HAP-1 (cell line): ENCODE data around the gene KANSL1.
"Not testable (repeated sequence)": the region's sequence is repeated elsewhere in the genome, so short reads cannot be mapped to it uniquely, and the experiment has no call there.

ENCODE experiments used
- DNase-seq, 2 experiments: peaks; one replicate each; pipeline ENCODE4 v3.0.0-alpha.2; 2016 to 2020; ENCODE audit warnings: low spot score in 2 of 2
- H3K27me3 ChIP-seq: fragments of 250-450 bp; sonication (Bioruptor Pico); 2 replicates; pipeline ENCODE4 v1.5.1; 2020; ENCODE audit warnings: low read depth, mild to moderate bottlenecking, moderate library complexity
- H3K36me3 ChIP-seq: fragments of 250-450 bp; sonication (Bioruptor Pico); replicated peaks from 2 replicates; pipeline ENCODE4 v1.5.1; 2020; ENCODE audit warnings: mild to moderate bottlenecking
- H3K4me1 ChIP-seq: fragments of 250-450 bp; sonication (Bioruptor Pico); 2 replicates; pipeline ENCODE4 v1.5.1; 2020; ENCODE audit warnings: mild to moderate bottlenecking
- H3K4me3 ChIP-seq: fragments of 250-450 bp; sonication (Bioruptor Pico); 2 replicates; pipeline ENCODE4 v1.5.1; 2020; ENCODE audit warnings: mild to moderate bottlenecking, moderate library complexity
- H3K9me3 ChIP-seq: fragments of 250-450 bp; sonication (Bioruptor Pico); 2 replicates; pipeline ENCODE4 v1.5.1; 2020; ENCODE audit warnings: mild to moderate bottlenecking, moderate library complexity
- in situ Hi-C: fragments of 300-500 bp; cut with MboI; formaldehyde crosslinking; loops from 3 replicates; pipeline ENCODE4 v1.14.3; 2020; ENCODE audit warnings: low sequenced_read_pairs, inconsistent platforms, mixed read lengths

The KANSL1 gene

DNA sequence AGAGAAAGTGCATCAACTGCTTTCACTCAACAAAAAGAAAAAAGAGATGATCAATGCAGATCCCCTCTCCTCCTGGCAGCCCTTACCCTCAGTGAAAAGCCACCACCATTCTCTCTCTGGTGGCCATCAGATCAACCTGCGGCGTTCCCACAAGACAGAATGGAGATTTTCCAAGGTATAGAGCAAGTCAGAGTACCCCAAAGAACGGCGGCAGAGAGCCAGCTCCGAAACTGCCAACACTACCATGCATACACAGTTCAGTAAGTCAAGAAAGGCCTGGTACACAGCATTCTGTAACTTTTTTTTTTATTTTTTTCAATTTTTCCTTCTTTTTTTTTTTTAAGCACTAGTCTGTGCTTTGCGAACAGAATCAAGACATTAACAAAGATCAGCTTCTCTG is 163.6 kb downstream of the KANSL1 start:
- no peak for DNase-seq
- H3K9me3 ChIP-seq, result no peaks in the 10 kb centered on the region
- peaks cover 55% of the 10 kb centered on the region for H3K36me3 ChIP-seq
- H3K4me3 ChIP-seq, result no peak overlapping the region
- H3K4me1 ChIP-seq, result no peaks in the 10 kb centered on the region
- in situ Hi-C loops, result no loop called here
- no peaks in the 10 kb centered on the region for H3K27me3 ChIP-seq

DNA sequence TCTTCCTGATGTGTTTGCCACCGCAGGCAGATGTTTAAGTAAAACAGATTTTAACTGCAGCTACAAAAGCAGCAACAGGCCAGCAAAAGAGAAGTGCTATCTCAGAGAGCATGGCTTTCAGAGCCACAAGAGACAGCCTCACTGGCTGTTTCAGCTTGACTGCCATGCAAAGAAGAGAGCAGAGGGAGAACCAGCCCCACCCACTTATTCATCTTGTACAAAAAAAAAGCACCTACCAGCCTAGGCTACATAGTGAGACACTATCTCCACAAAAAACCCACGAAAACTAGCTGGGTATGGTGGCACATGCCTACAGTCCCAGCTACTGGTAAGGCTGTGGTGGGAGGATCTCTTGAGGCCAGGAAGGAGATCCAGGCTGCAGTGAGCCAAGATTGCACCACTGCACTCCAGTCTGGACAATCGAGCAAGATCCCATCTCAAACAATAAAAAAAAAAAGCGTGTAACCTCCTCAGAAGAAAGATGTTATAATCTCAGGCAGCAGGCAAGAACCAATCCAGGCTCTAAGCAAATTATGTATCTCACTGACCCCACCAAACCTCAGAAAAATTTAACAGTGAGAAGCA is 164.2 kb downstream of the KANSL1 start:
- DNase-seq, result no peak
- no peak overlapping the region for H3K4me3 ChIP-seq
- in situ Hi-C loops, result no loop called here
- no peaks in the 10 kb centered on the region for H3K4me1 ChIP-seq
- no peaks in the 10 kb centered on the region for H3K9me3 ChIP-seq
- H3K27me3 ChIP-seq, result no peaks in the 10 kb centered on the region
- H3K36me3 ChIP-seq, result peaks cover 49% of the 10 kb centered on the region

DNA sequence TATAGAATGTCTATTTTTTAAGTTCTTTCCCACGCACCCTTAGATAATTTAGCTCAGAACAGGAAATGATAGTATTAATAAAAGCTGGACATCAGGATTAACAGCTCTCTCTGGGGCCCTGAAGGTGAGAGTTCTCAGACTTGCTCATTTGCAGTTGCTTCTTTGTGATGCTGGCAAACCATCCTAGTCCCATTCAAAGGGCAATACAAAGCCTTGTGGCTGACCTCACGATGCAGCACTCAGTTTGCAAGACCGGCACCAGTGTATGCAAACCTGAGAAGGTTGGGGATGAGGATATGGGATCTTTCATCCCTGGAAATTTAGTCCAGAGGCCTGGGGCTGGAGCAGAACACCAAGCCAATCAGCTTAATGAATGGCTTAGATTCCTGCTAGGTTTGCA is 164.9 kb downstream of the KANSL1 start:
- H3K27me3 ChIP-seq, result no peaks in the 10 kb centered on the region
- H3K9me3 ChIP-seq, result no peaks in the 10 kb centered on the region
- no peaks in the 10 kb centered on the region for H3K4me1 ChIP-seq
- in situ Hi-C loops, result no loop called here
- H3K4me3 ChIP-seq, result no peak overlapping the region
- peaks cover 42% of the 10 kb centered on the region for H3K36me3 ChIP-seq
- DNase-seq, result no peak

DNA sequence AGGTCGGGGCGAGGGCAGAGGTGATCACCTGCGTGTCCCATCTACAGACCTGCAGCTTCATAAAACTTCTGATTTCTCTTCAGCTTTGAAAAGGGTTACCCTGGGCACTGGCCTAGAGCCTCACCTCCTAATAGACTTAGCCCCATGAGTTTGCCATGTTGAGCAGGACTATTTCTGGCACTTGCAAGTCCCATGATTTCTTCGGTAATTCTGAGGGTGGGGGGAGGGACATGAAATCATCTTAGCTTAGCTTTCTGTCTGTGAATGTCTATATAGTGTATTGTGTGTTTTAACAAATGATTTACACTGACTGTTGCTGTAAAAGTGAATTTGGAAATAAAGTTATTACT is 165.3 kb downstream of the KANSL1 start:
- no peak for DNase-seq
- no peaks in the 10 kb centered on the region for H3K27me3 ChIP-seq
- no peak overlapping the region for H3K4me3 ChIP-seq
- peaks cover 38% of the 10 kb centered on the region for H3K36me3 ChIP-seq
- H3K4me1 ChIP-seq, result no peaks in the 10 kb centered on the region
- H3K9me3 ChIP-seq, result no peaks in the 10 kb centered on the region
- in situ Hi-C loops, result no loop called here

DNA sequence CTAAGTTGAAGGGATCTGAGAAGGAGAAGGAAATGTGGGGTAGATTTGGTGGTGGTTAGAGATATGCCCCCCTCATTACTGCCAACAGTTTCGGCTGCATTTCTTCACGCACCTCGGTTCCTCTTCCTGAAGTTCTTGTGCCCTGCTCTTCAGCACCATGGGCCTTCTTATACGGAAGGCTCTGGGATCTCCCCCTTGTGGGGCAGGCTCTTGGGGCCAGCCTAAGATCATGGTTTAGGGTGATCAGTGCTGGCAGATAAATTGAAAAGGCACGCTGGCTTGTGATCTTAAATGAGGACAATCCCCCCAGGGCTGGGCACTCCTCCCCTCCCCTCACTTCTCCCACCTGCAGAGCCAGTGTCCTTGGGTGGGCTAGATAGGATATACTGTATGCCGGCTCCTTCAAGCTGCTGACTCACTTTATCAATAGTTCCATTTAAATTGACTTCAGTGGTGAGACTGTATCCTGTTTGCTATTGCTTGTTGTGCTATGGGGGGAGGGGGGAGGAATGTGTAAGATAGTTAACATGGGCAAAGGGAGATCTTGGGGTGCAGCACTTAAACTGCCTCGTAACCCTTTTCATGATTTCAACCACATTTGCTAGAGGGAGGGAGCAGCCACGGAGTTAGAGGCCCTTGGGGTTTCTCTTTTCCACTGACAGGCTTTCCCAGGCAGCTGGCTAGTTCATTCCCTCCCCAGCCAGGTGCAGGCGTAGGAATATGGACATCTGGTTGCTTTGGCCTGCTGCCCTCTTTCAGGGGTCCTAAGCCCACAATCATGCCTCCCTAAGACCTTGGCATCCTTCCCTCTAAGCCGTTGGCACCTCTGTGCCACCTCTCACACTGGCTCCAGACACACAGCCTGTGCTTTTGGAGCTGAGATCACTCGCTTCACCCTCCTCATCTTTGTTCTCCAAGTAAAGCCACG is 165.9 kb downstream of the KANSL1 start:
- DNase-seq, result no peak
- H3K27me3 ChIP-seq, result no peaks in the 10 kb centered on the region
- H3K9me3 ChIP-seq, result no peaks in the 10 kb centered on the region
- peaks cover 32% of the 10 kb centered on the region for H3K36me3 ChIP-seq
- no peaks in the 10 kb centered on the region for H3K4me1 ChIP-seq
- no peak overlapping the region for H3K4me3 ChIP-seq
- in situ Hi-C loops, result no loop called here

DNA sequence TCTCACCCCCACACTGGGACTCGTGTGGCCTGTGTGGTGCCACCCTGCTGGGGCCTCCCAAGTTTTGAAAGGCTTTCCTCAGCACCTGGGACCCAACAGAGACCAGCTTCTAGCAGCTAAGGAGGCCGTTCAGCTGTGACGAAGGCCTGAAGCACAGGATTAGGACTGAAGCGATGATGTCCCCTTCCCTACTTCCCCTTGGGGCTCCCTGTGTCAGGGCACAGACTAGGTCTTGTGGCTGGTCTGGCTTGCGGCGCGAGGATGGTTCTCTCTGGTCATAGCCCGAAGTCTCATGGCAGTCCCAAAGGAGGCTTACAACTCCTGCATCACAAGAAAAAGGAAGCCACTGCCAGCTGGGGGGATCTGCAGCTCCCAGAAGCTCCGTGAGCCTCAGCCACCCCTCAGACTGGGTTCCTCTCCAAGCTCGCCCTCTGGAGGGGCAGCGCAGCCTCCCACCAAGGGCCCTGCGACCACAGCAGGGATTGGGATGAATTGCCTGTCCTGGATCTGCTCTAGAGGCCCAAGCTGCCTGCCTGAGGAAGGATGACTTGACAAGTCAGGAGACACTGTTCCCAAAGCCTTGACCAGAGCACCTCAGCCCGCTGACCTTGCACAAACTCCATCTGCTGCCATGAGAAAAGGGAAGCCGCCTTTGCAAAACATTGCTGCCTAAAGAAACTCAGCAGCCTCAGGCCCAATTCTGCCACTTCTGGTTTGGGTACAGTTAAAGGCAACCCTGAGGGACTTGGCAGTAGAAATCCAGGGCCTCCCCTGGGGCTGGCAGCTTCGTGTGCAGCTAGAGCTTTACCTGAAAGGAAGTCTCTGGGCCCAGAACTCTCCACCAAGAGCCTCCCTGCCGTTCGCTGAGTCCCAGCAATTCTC is 166.8 kb downstream of the KANSL1 start:
- Histone ChIP-seq H3K9me3 (no peaks in the 10 kb centered on the region), H3K27me3 (no peaks in the 10 kb centered on the region), H3K4me3 (no peak overlapping the region), H3K4me1 (no peaks in the 10 kb centered on the region), H3K36me3 (peaks cover 26% of the 10 kb centered on the region)
- DNase-seq, result no peak
- in situ Hi-C loops, result no loop called here

DNA sequence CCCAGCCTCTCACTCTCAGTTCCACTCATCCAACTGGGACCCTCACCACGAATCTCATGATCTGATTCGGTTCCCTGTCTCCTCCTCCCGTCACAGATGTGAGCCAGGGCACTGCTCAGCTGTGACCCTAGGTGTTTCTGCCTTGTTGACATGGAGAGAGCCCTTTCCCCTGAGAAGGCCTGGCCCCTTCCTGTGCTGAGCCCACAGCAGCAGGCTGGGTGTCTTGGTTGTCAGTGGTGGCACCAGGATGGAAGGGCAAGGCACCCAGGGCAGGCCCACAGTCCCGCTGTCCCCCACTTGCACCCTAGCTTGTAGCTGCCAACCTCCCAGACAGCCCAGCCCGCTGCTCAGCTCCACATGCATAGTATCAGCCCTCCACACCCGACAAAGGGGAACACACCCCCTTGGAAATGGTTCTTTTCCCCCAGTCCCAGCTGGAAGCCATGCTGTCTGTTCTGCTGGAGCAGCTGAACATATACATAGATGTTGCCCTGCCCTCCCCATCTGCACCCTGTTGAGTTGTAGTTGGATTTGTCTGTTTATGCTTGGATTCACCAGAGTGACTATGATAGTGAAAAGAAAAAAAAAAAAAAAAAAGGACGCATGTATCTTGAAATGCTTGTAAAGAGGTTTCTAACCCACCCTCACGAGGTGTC is 167.6 kb downstream of the KANSL1 start:
- no peaks in the 10 kb centered on the region for H3K4me1 ChIP-seq
- H3K36me3 ChIP-seq, result peaks cover 18% of the 10 kb centered on the region

DNA sequence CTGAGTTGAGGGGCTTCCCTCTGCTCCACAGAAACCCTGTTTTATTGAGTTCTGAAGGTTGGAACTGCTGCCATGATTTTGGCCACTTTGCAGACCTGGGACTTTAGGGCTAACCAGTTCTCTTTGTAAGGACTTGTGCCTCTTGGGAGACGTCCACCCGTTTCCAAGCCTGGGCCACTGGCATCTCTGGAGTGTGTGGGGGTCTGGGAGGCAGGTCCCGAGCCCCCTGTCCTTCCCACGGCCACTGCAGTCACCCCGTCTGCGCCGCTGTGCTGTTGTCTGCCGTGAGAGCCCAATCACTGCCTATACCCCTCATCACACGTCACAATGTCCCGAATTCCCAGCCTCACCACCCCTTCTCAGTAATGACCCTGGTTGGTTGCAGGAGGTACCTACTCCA is 168.2 kb downstream of the KANSL1 start:
- no peaks in the 10 kb centered on the region for H3K27me3 ChIP-seq
- no peak overlapping the region for H3K4me3 ChIP-seq
- H3K4me1 ChIP-seq, result no peaks in the 10 kb centered on the region
- peaks cover 18% of the 10 kb centered on the region for H3K36me3 ChIP-seq
- H3K9me3 ChIP-seq, result no peaks in the 10 kb centered on the region
- in situ Hi-C loops, result no loop called here
- DNase-seq, result no peak

More for the DNA sequence above, 167.6 kb downstream of the KANSL1 start:
- DNase-seq, result no peak
- Histone ChIP-seq H3K4me3 (no peak overlapping the region), H3K27me3 (no peaks in the 10 kb centered on the region), H3K9me3 (no peaks in the 10 kb centered on the region)
- in situ Hi-C loops, result no loop called here

DNA sequence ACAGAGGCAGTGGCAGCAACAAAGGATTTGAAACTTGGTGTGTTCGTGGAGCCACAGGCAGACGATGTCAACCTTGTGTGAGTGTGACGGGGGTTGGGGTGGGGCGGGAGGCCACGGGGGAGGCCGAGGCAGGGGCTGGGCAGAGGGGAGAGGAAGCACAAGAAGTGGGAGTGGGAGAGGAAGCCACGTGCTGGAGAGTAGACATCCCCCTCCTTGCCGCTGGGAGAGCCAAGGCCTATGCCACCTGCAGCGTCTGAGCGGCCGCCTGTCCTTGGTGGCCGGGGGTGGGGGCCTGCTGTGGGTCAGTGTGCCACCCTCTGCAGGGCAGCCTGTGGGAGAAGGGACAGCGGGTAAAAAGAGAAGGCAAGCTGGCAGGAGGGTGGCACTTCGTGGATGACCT is 168.6 kb downstream of the KANSL1 start:
- H3K4me3 ChIP-seq, result no peak overlapping the region
- peaks cover 18% of the 10 kb centered on the region for H3K36me3 ChIP-seq
- H3K27me3 ChIP-seq, result no peaks in the 10 kb centered on the region
- no peak for DNase-seq
- no peaks in the 10 kb centered on the region for H3K4me1 ChIP-seq
- in situ Hi-C loops, result no loop called here
- H3K9me3 ChIP-seq, result no peaks in the 10 kb centered on the region

DNA sequence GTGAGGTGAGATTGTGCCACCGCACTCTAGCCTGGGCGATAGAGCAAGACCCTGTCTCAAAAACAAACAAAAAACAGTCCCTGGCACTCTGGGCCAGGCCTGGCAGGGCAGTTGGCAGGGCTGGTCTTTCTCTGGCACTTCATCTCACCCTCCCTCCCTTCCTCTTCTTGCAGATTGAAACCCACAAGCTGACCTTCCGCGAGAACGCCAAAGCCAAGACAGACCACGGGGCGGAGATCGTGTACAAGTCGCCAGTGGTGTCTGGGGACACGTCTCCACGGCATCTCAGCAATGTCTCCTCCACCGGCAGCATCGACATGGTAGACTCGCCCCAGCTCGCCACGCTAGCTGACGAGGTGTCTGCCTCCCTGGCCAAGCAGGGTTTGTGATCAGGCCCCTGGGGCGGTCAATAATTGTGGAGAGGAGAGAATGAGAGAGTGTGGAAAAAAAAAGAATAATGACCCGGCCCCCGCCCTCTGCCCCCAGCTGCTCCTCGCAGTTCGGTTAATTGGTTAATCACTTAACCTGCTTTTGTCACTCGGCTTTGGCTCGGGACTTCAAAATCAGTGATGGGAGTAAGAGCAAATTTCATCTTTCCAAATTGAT is 169.3 kb downstream of the KANSL1 start:
- H3K4me3 ChIP-seq, result no peak overlapping the region
- no peak for DNase-seq
- peaks cover 18% of the 10 kb centered on the region for H3K36me3 ChIP-seq
- no peaks in the 10 kb centered on the region for H3K9me3 ChIP-seq
- no peaks in the 10 kb centered on the region for H3K4me1 ChIP-seq
- no peaks in the 10 kb centered on the region for H3K27me3 ChIP-seq
- in situ Hi-C loops, result no loop called here

DNA sequence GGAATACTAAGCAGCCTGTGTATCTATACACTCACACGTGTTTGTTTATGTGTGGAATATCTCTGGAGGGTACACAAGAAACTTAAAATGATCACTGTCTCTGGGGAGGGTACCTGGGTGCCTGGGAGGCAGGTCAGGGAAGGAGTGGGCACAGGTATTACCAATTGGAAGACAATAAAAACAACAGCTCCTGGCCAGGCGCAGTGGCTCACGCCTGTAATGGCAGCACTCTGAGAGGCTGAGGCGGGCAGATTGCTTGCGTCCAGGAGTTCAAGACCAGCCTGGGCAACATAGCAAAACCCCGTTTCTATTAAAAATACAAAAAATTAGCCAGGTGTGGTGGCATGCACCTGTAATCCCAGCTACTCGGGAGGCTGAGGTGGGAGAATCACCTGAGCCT is 169.9 kb downstream of the KANSL1 start:
- H3K9me3 ChIP-seq, DNase-seq, in situ Hi-C loops, H3K4me1 ChIP-seq, H3K4me3 ChIP-seq, H3K27me3 ChIP-seq: not testable (repeated sequence)
- peaks cover 13% of the 10 kb centered on the region for H3K36me3 ChIP-seq

DNA sequence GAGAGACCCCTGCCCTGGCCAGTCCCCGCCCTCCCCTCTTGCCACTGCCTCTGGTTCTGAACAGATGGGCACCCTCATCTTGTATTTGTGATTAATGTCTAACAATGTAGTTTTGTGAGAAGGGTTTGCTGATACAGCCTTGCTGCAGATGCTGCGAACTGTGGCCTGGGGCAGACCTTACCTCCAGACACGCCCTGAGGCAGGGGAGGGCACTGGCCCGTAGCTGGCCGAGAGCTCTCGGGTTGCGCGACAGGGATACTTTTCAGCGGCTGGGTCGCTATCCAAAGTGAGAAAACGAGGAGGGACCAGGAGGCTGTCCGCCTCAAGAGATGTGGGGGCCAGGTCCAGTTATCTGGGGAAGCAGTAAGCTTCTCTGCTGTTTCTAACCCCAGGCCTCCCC is 172.2 kb downstream of the KANSL1 start:
- Histone ChIP-seq H3K9me3 (no peaks in the 10 kb centered on the region), H3K27me3 (no peaks in the 10 kb centered on the region), H3K36me3 (no peaks in the 10 kb centered on the region), H3K4me1 (no peaks in the 10 kb centered on the region), H3K4me3 (no peak overlapping the region)
- in situ Hi-C loops, result no loop called here
- DNase-seq, result no peak

DNA sequence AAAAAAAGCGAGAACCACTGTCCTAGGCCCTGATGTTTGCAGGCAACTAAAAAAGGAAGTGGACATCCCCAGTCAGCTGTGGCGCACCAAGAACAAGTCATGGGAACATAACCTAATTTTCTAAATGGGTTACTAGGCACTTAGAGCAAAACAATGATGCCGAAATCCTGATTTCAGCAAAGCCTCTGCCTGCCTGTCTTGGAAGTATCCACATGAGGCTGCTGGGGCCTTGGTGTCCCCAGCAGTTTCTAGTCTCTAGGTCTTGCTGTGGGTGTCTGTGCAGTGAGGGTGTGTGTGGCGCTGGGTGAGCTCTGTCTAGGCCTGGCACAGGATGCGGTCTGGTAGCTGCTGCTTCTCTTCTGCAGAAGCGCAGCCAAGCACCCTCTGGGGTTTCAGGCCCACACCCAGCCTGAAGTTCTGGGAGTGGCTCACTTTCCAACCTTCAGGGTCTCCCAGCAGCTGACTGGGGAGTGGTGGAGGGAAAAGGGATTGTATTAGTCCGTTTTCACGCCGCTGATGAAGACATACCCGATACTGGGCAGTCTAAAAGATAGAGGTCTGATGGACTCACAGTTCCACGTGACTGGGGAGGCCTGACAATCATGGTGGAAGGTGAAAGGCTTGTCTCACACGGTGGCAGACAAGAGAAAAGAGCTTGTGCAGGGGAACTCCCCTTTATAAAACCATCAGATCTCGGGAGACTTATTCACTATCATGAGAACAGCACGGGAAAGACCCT is 173.0 kb downstream of the KANSL1 start:
- Histone ChIP-seq H3K36me3 (no peaks in the 10 kb centered on the region), H3K27me3 (no peaks in the 10 kb centered on the region), H3K4me3 (no peak overlapping the region), H3K4me1 (no peaks in the 10 kb centered on the region), H3K9me3 (no peaks in the 10 kb centered on the region)
- DNase-seq, result no peak
- in situ Hi-C loops, result no loop called here
